Measurements from ENCODE around the gene TWIST2.

DNA sequence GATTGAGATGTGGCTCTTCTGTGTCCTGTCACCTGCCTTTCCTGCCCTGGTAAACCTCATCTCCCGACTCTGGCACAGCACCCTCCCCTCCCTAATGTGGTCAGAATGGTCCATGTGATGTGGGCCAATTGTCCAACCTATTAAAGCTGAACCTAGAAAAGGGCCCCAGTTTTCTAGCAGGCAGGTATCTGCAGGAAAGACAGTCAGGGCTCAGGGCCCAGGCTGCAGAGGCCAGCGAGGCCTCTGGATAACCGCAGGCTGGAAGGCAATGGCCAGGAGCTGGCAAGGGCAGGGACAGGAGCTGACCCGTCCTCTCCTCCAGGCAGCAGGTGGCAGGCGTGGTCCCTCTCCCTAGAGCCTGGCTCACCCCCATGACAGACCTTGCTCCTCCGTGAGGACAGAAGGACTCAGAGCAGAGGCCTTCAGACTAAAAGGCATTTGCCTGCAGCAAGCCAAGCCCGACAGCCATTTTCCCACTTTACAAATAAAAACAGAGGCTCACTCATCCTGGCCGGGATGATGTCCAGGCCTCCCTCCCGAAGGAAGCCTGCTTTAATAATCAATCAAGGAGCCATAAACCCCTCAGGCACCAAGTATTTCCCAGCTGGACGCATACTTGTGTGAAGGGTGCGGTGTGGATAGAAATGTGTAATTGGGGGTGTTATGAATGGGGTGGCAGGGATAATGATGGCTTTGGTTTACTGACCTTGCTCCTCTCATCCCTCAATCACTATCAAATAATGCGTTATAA, 107.1 kb downstream of the TWIST2 start:
- no peak for TF ChIP-seq PHF8 (IDR thresholded peaks at IDR 0.05; ENCODE audit: borderline replicate concordance, low read length)
- no peak for TF ChIP-seq PTRF (tag; IDR thresholded peaks at IDR 0.05)
- TF ChIP-seq, protein P1, sequence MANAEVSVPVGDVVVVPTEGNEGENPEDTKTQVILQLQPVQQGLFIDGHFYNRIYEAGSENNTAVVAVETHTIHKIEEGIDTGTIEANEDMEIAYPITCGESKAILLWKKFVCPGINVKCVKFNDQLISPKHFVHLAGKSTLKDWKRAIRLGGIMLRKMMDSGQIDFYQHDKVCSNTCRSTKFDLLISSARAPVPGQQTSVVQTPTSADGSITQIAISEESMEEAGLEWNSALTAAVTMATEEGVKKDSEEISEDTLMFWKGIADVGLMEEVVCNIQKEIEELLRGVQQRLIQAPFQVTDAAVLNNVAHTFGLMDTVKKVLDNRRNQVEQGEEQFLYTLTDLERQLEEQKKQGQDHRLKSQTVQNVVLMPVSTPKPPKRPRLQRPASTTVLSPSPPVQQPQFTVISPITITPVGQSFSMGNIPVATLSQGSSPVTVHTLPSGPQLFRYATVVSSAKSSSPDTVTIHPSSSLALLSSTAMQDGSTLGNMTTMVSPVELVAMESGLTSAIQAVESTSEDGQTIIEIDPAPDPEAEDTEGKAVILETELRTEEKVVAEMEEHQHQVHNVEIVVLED (CRISPR knock-in tag; IDR thresholded peaks at IDR 0.05), result no peak
- TF ChIP-seq ZSCAN29 (IDR thresholded peaks at IDR 0.05), result no peak
- no peak for TF ChIP-seq CHD1 (IDR thresholded peaks at IDR 0.05; ENCODE audit: low read length)

Data from K562 (cell line).